Activated B cell treated with CpG ODN at 0.5 μM for 24 hours (primary cell): ENCODE results near the gene ANO3. TPM values are rescaled to one million over a fixed set of nuclear protein-coding genes. Genes with fewer than 3 reads are reported as not detected.

Experiments
- ATAC-seq: fragments of 200-7000 bp; cut with Tn5 transposase; one replicate; pipeline ENCODE4 v1.10.0; 2021; ENCODE audit warnings: low read depth, mild to moderate bottlenecking, moderate library complexity
- CTCF ChIA-PET: fragments of 350-600 bp; sonication (Branson Sonifier 250); formaldehyde crosslinking; loops from one replicate; lab custom pipeline; 2021; ENCODE audit warnings: antibody characterized with exemption; lab: Charles Lee
- POLR2A ChIA-PET: fragments of 350-600 bp; sonication (Branson Sonifier 250); formaldehyde crosslinking; loops from one replicate; lab custom pipeline; 2021; ENCODE audit warnings: antibody characterized with exemption; lab: Charles Lee
- DNase-seq: peaks from one replicate; pipeline ENCODE4 v3.0.0; 2022
- H3K27ac Mint-ChIP-seq: one replicate; pipeline ENCODE4 v1.8.0; 2020; ENCODE audit warnings: mixed read lengths
- H3K27me3 Mint-ChIP-seq: one replicate; pipeline ENCODE4 v1.8.0; 2021; ENCODE audit warnings: mixed read lengths
- H3K36me3 Mint-ChIP-seq: one replicate; pipeline ENCODE4 v1.8.0; 2021; ENCODE audit warnings: low read depth, mixed read lengths
- H3K4me1 Mint-ChIP-seq: one replicate; pipeline ENCODE4 v1.8.0; 2021; ENCODE audit warnings: mixed read lengths
- H3K4me3 Mint-ChIP-seq: one replicate; pipeline ENCODE4 v1.8.0; 2020; ENCODE audit warnings: mild to moderate bottlenecking, mixed read lengths
- H3K9me3 Mint-ChIP-seq: one replicate; pipeline ENCODE4 v1.8.0; 2020; ENCODE audit warnings: mixed read lengths
- CTCF ChIP-seq: fragments of 200-600 bp; IDR thresholded peaks from one replicate; pipeline ENCODE4 v1.8.0; 2022; ENCODE audit warnings: antibody characterized with exemption, mild to moderate bottlenecking
- intact Hi-C: fragments of 100-400 bp; cut with micrococcal nuclease; formaldehyde crosslinking; loops from one replicate; pipeline ENCODE4 v1.15.1; 2024
- total RNA-seq: library from RNA; stranded (reverse); gene quantifications from 2 replicates; pipeline ENCODE4 v1.2.3, GENCODE V29; 2022

The ANO3 gene
- total RNA-seq, 1 donor from 2014 or later, result not detected

- H3K4me1 Mint-ChIP-seq, result no peaks in the 10 kb centered on the region
- intact Hi-C loops, result no loop called here
- H3K9me3 Mint-ChIP-seq, result peaks cover 5% of the 10 kb centered on the region
- no peak overlapping the region for H3K27ac Mint-ChIP-seq
- no peak for DNase-seq
- ChIA-PET CTCF (no interaction called here), POLR2A (no interaction called here)
- no peak for ATAC-seq
- no peak for TF ChIP-seq CTCF
- H3K4me3 Mint-ChIP-seq, result no peak overlapping the region
- no peaks in the 10 kb centered on the region for H3K36me3 Mint-ChIP-seq
- H3K27me3 Mint-ChIP-seq, result no peaks in the 10 kb centered on the region
Observed at GRCh38 chr11:26490546-26490945, 158.6 kb downstream of the ANO3 start.

GRCh38 chr11:26493616-26494015, 161.7 kb downstream of the ANO3 start:
- POLR2A ChIA-PET, result no interaction called here
- DNase-seq (no peak), ATAC-seq (no peak)
- Mint-ChIP-seq H3K27me3 (no peaks in the 10 kb centered on the region), H3K4me3 (no peak overlapping the region), H3K36me3 (no peaks in the 10 kb centered on the region), H3K4me1 (no peaks in the 10 kb centered on the region), H3K9me3 (no peaks in the 10 kb centered on the region), H3K27ac (no peak overlapping the region)
- CTCF ChIA-PET, result no interaction called here
- TF ChIP-seq CTCF, result no peak
- intact Hi-C loops, result no loop called here

- H3K27ac Mint-ChIP-seq, result no peak overlapping the region
- H3K4me3 Mint-ChIP-seq, result no peak overlapping the region
- DNase-seq, result no peak
- H3K9me3 Mint-ChIP-seq, result no peaks in the 10 kb centered on the region
- no peaks in the 10 kb centered on the region for H3K27me3 Mint-ChIP-seq
- intact Hi-C loops, result no loop called here
- H3K36me3 Mint-ChIP-seq, result no peaks in the 10 kb centered on the region
- no peaks in the 10 kb centered on the region for H3K4me1 Mint-ChIP-seq
- ChIA-PET CTCF (no interaction called here), POLR2A (no interaction called here)
- no peak for ATAC-seq
- TF ChIP-seq CTCF, result no peak
Observed at GRCh38 chr11:26507229-26507628, 175.3 kb downstream of the ANO3 start.

GRCh38 chr11:26510164-26510563, 178.2 kb downstream of the ANO3 start:
- DNase-seq, result no peak
- ChIA-PET CTCF (no interaction called here), POLR2A (no interaction called here)

GRCh38 chr11:26510756-26511155, 178.8 kb downstream of the ANO3 start:
- Mint-ChIP-seq H3K9me3 (no peaks in the 10 kb centered on the region), H3K36me3 (no peaks in the 10 kb centered on the region), H3K27me3 (no peaks in the 10 kb centered on the region), H3K4me1 (no peaks in the 10 kb centered on the region), H3K4me3 (no peak overlapping the region), H3K27ac (no peak overlapping the region)
- ChIA-PET CTCF (no interaction called here), POLR2A (no interaction called here)
- intact Hi-C loops, result no loop called here
- no peak for DNase-seq
- no peak for TF ChIP-seq CTCF
- no peak for ATAC-seq

More at GRCh38 chr11:26510164-26510563, 178.2 kb downstream of the ANO3 start:
- Mint-ChIP-seq H3K4me3 (no peak overlapping the region), H3K27me3 (no peaks in the 10 kb centered on the region), H3K4me1 (no peaks in the 10 kb centered on the region), H3K9me3 (no peaks in the 10 kb centered on the region), H3K27ac (no peak overlapping the region), H3K36me3 (no peaks in the 10 kb centered on the region)
- intact Hi-C loops, result no loop called here
- no peak for ATAC-seq
- TF ChIP-seq CTCF, result no peak
